ENCODE measurements around the gene CLIC5. TPM values are rescaled to one million over a fixed set of nuclear protein-coding genes. Genes with fewer than 3 reads are reported as not detected.

CLIC5 gene
- total RNA-seq, 1 experiment from 2014 or later = not detected

GRCh38 chr6:45984788-45985425 is 30.8 kb downstream of the CLIC5 start:
- Mint-ChIP-seq H3K36me3 (ENCODE audit: insufficient read depth, unreplicated experiment) (no peaks in the 10 kb centered on the region), H3K27ac (ENCODE audit: low read depth, unreplicated experiment) (no peak overlapping the region), H3K4me3 (ENCODE audit: unreplicated experiment) (no peak overlapping the region), H3K4me1 (ENCODE audit: insufficient read depth, unreplicated experiment) (no peaks in the 10 kb centered on the region), H3K9me3 (ENCODE audit: unreplicated experiment) (no peaks in the 10 kb centered on the region), H3K27me3 (ENCODE audit: insufficient read depth, unreplicated experiment) (no peaks in the 10 kb centered on the region)
- ChIA-PET CTCF (interaction anchor here (0.6 kb wide), 1 partner anchor 239 kb away, joined by 3 read pairs; no protein-coding TSS in a partner anchor), POLR2A (no interaction called here)
- intact Hi-C loops (cut with micrococcal nuclease) = no loop called here
- TF ChIP-seq CTCF (IDR thresholded peaks at IDR 0.05; ENCODE audit: unreplicated experiment) = no peak
- DNase-seq (ENCODE audit: unreplicated experiment) = no peak
- no TSS peak for BruUV-seq (replicated peaks)

GRCh38 chr6:45984347-45984746 is 31.3 kb downstream of the CLIC5 start:
- ChIA-PET POLR2A (no interaction called here), CTCF (no interaction called here)
- intact Hi-C loops (cut with micrococcal nuclease) = no loop called here
- Mint-ChIP-seq H3K36me3 (ENCODE audit: insufficient read depth, unreplicated experiment) (no peaks in the 10 kb centered on the region), H3K27me3 (ENCODE audit: insufficient read depth, unreplicated experiment) (no peaks in the 10 kb centered on the region), H3K4me1 (ENCODE audit: insufficient read depth, unreplicated experiment) (no peaks in the 10 kb centered on the region), H3K27ac (ENCODE audit: low read depth, unreplicated experiment) (no peak overlapping the region), H3K4me3 (ENCODE audit: unreplicated experiment) (no peak overlapping the region), H3K9me3 (ENCODE audit: unreplicated experiment) (no peaks in the 10 kb centered on the region)
- no peak for TF ChIP-seq CTCF (IDR thresholded peaks at IDR 0.05; ENCODE audit: unreplicated experiment)
- no peak for DNase-seq (ENCODE audit: unreplicated experiment)
- no TSS peak for BruUV-seq (replicated peaks)

GRCh38 chr6:45983062-45983461 is 32.6 kb downstream of the CLIC5 start:
- intact Hi-C loops (cut with micrococcal nuclease) = no loop called here
- DNase-seq (ENCODE audit: unreplicated experiment) = no peak
- no peaks in the 10 kb centered on the region for H3K27me3 Mint-ChIP-seq (ENCODE audit: insufficient read depth, unreplicated experiment)
- H3K4me3 Mint-ChIP-seq (ENCODE audit: unreplicated experiment) = no peak overlapping the region
- no peaks in the 10 kb centered on the region for H3K36me3 Mint-ChIP-seq (ENCODE audit: insufficient read depth, unreplicated experiment)
- POLR2A ChIA-PET = no interaction called here
- H3K9me3 Mint-ChIP-seq (ENCODE audit: unreplicated experiment) = no peaks in the 10 kb centered on the region
- no peak overlapping the region for H3K27ac Mint-ChIP-seq (ENCODE audit: low read depth, unreplicated experiment)
- BruUV-seq (replicated peaks) = no TSS peak
- no peaks in the 10 kb centered on the region for H3K4me1 Mint-ChIP-seq (ENCODE audit: insufficient read depth, unreplicated experiment)
- TF ChIP-seq CTCF (IDR thresholded peaks at IDR 0.05; ENCODE audit: unreplicated experiment) = no peak
- CTCF ChIA-PET = no interaction called here

- H3K4me1 Mint-ChIP-seq (ENCODE audit: insufficient read depth, unreplicated experiment) = no peaks in the 10 kb centered on the region
- POLR2A ChIA-PET = no interaction called here
- no peaks in the 10 kb centered on the region for H3K36me3 Mint-ChIP-seq (ENCODE audit: insufficient read depth, unreplicated experiment)
- intact Hi-C loops (cut with micrococcal nuclease) = no loop called here
- CTCF ChIA-PET = no interaction called here
- BruUV-seq (replicated peaks) = no TSS peak
- TF ChIP-seq CTCF (IDR thresholded peaks at IDR 0.05; ENCODE audit: unreplicated experiment) = no peak
- no peak for DNase-seq (ENCODE audit: unreplicated experiment)
- H3K9me3 Mint-ChIP-seq (ENCODE audit: unreplicated experiment) = no peaks in the 10 kb centered on the region
- H3K27me3 Mint-ChIP-seq (ENCODE audit: insufficient read depth, unreplicated experiment) = no peaks in the 10 kb centered on the region
- H3K27ac Mint-ChIP-seq (ENCODE audit: low read depth, unreplicated experiment) = no peak overlapping the region
- no peak overlapping the region for H3K4me3 Mint-ChIP-seq (ENCODE audit: unreplicated experiment)
Measured at GRCh38 chr6:45982280-45983036, 33.2 kb downstream of the CLIC5 start.

All from MCF 10A (cell line).